ENCODE results near the gene CABP1.
"Not testable (repeated sequence)": the region's sequence is repeated elsewhere in the genome, so short reads cannot be mapped to it uniquely, and the experiment has no call there.

The CABP1 gene

GRCh38 chr12:120639771-120640721, at the start of gene CABP1:
Gene CABP1 (plus strand): TSS chr12:120640626. CDS start chr12:120640686, 60 bp downstream.
- peak; percentile 75 for DNase-seq
- no peaks in the 10 kb centered on the region for H3K36me3 Mint-ChIP-seq
- CTCF ChIA-PET = interaction anchor here (0.9 to 1.4 kb wide), 3 partner anchors 9 to 326 kb away, joined by 3 to 4 read pairs (median 4); no protein-coding TSS in a partner anchor
- peaks cover 12% of the 10 kb centered on the region for H3K4me1 Mint-ChIP-seq
- no peak within 1 kb of the TSS for H3K27ac Mint-ChIP-seq
- H3K27me3 Mint-ChIP-seq = peaks cover 76% of the 10 kb centered on the region
- no peaks in the 10 kb centered on the region for H3K9me3 Mint-ChIP-seq
- H3K4me3 Mint-ChIP-seq = peak within 1 kb of the TSS; percentile 74

GRCh38 chr12:120590741-120591407, 49.6 kb upstream of the CABP1 start:
- CTCF ChIA-PET = no interaction called here

GRCh38 chr12:120592121-120593049, 48.0 kb upstream of the CABP1 start:
- H3K9me3 Mint-ChIP-seq = no peaks in the 10 kb centered on the region
- no peaks in the 10 kb centered on the region for H3K4me1 Mint-ChIP-seq
- CTCF ChIA-PET = no interaction called here
- no peak for DNase-seq
- H3K4me3 Mint-ChIP-seq = no peak overlapping the region
- H3K27me3 Mint-ChIP-seq = peaks cover 22% of the 10 kb centered on the region
- H3K36me3 Mint-ChIP-seq = no peaks in the 10 kb centered on the region
- no peak overlapping the region for H3K27ac Mint-ChIP-seq

More at GRCh38 chr12:120590741-120591407, 49.6 kb upstream of the CABP1 start:
- no peaks in the 10 kb centered on the region for H3K36me3 Mint-ChIP-seq
- no peak overlapping the region for H3K27ac Mint-ChIP-seq
- H3K4me3 Mint-ChIP-seq = no peak overlapping the region
- H3K4me1 Mint-ChIP-seq = no peaks in the 10 kb centered on the region
- DNase-seq = no peak
- no peaks in the 10 kb centered on the region for H3K9me3 Mint-ChIP-seq
- H3K27me3 Mint-ChIP-seq = peaks cover 25% of the 10 kb centered on the region

- no peak overlapping the region for H3K4me3 Mint-ChIP-seq
- CTCF ChIA-PET = no interaction called here
- H3K27ac Mint-ChIP-seq = no peak overlapping the region
- no peak for DNase-seq
- no peaks in the 10 kb centered on the region for H3K9me3 Mint-ChIP-seq
- H3K4me1 Mint-ChIP-seq = no peaks in the 10 kb centered on the region
- no peaks in the 10 kb centered on the region for H3K36me3 Mint-ChIP-seq
- H3K27me3 Mint-ChIP-seq = peaks cover 42% of the 10 kb centered on the region
Observed at GRCh38 chr12:120596901-120597300, 43.5 kb upstream of the CABP1 start.

GRCh38 chr12:120597861-120598260, 42.6 kb upstream of the CABP1 start:
- Mint-ChIP-seq H3K9me3 (no peaks in the 10 kb centered on the region), H3K4me3 (no peak overlapping the region), H3K27me3 (peaks cover 51% of the 10 kb centered on the region), H3K36me3 (no peaks in the 10 kb centered on the region), H3K4me1 (no peaks in the 10 kb centered on the region), H3K27ac (no peak overlapping the region)
- CTCF ChIA-PET = interaction anchor here (0.7 kb wide), 1 partner anchor 8 kb away, joined by 3 read pairs; no protein-coding TSS in a partner anchor
- no peak for DNase-seq

- Mint-ChIP-seq H3K36me3 (no peaks in the 10 kb centered on the region), H3K27ac (no peak overlapping the region), H3K9me3 (no peaks in the 10 kb centered on the region), H3K4me3 (no peak overlapping the region), H3K4me1 (no peaks in the 10 kb centered on the region), H3K27me3 (peaks cover 52% of the 10 kb centered on the region)
- CTCF ChIA-PET = no interaction called here
- DNase-seq = no peak
Observed at GRCh38 chr12:120598674-120599463, 41.6 kb upstream of the CABP1 start.

GRCh38 chr12:120599672-120600552, 40.5 kb upstream of the CABP1 start:
- no peaks in the 10 kb centered on the region for H3K4me1 Mint-ChIP-seq
- CTCF ChIA-PET = interaction anchor here (1.1 kb wide), 1 partner anchor 29 kb away, joined by 3 read pairs; no protein-coding TSS in a partner anchor

GRCh38 chr12:120602416-120602815, 38.0 kb upstream of the CABP1 start:
- not testable (repeated sequence) for H3K27ac Mint-ChIP-seq

More at GRCh38 chr12:120599672-120600552, 40.5 kb upstream of the CABP1 start:
- no peak overlapping the region for H3K27ac Mint-ChIP-seq
- H3K27me3 Mint-ChIP-seq = peaks cover 47% of the 10 kb centered on the region
- no peaks in the 10 kb centered on the region for H3K9me3 Mint-ChIP-seq
- no peak for DNase-seq
- H3K36me3 Mint-ChIP-seq = no peaks in the 10 kb centered on the region
- H3K4me3 Mint-ChIP-seq = no peak overlapping the region

GRCh38 chr12:120610560-120610959, 29.9 kb upstream of the CABP1 start:
- H3K9me3 Mint-ChIP-seq = no peaks in the 10 kb centered on the region
- no peak overlapping the region for H3K4me3 Mint-ChIP-seq
- no peaks in the 10 kb centered on the region for H3K4me1 Mint-ChIP-seq
- H3K27ac Mint-ChIP-seq = no peak overlapping the region
- CTCF ChIA-PET = no interaction called here
- no peak for DNase-seq
- no peaks in the 10 kb centered on the region for H3K36me3 Mint-ChIP-seq
- peaks cover 19% of the 10 kb centered on the region for H3K27me3 Mint-ChIP-seq

More at GRCh38 chr12:120602416-120602815, 38.0 kb upstream of the CABP1 start:
- not testable (repeated sequence) for H3K36me3 Mint-ChIP-seq, H3K9me3 Mint-ChIP-seq, H3K4me3 Mint-ChIP-seq, DNase-seq, H3K4me1 Mint-ChIP-seq
- CTCF ChIA-PET = interaction anchor here (0.6 to 1.1 kb wide), 5 partner anchors 19 to 247 kb away, joined by 3 to 6 read pairs (median 3); no protein-coding TSS in a partner anchor
- peaks cover 43% of the 10 kb centered on the region for H3K27me3 Mint-ChIP-seq

GRCh38 chr12:120611534-120611933, 28.9 kb upstream of the CABP1 start:
- DNase-seq, CTCF ChIA-PET, H3K36me3 Mint-ChIP-seq, H3K27ac Mint-ChIP-seq, H3K4me1 Mint-ChIP-seq, H3K4me3 Mint-ChIP-seq, H3K9me3 Mint-ChIP-seq: not testable (repeated sequence)
- peaks cover 19% of the 10 kb centered on the region for H3K27me3 Mint-ChIP-seq

GRCh38 chr12:120614848-120615247, 25.6 kb upstream of the CABP1 start:
- CTCF ChIA-PET = no interaction called here
- H3K27ac Mint-ChIP-seq = no peak overlapping the region
- H3K9me3 Mint-ChIP-seq = no peaks in the 10 kb centered on the region
- no peak for DNase-seq
- H3K36me3 Mint-ChIP-seq = no peaks in the 10 kb centered on the region
- H3K4me3 Mint-ChIP-seq = no peak overlapping the region
- H3K4me1 Mint-ChIP-seq = no peaks in the 10 kb centered on the region
- H3K27me3 Mint-ChIP-seq = peaks cover 44% of the 10 kb centered on the region

- H3K9me3 Mint-ChIP-seq, H3K36me3 Mint-ChIP-seq, H3K4me3 Mint-ChIP-seq, DNase-seq, CTCF ChIA-PET, H3K27ac Mint-ChIP-seq, H3K4me1 Mint-ChIP-seq: not testable (repeated sequence)
- peaks cover 47% of the 10 kb centered on the region for H3K27me3 Mint-ChIP-seq
Observed at GRCh38 chr12:120617193-120617592, 23.2 kb upstream of the CABP1 start.
